Vagina (tissue), 2 donors: ENCODE data around the gene AJAP1. TPM values are rescaled to one million over a fixed set of nuclear protein-coding genes. Genes with fewer than 3 reads are reported as not detected.
"Not testable (repeated sequence)": the region's sequence is repeated elsewhere in the genome, so short reads cannot be mapped to it uniquely, and the experiment has no call there.

Source experiments
- DNase-seq, 2 donors: peaks; one replicate each; pipeline ENCODE4 v3.0.0-alpha.2; 2017; ENCODE audit errors: extremely low spot score in 2 of 2
- H3K27ac ChIP-seq: fragments of 200-600 bp; sonication (generic); one replicate; pipeline ENCODE4 v1.5.1; 2019
- H3K27me3 ChIP-seq: fragments of 200-600 bp; sonication (generic); one replicate; pipeline ENCODE4 v1.5.1; 2019
- H3K36me3 ChIP-seq, 2 donors: fragments of 200-600 bp; sonication (generic); one replicate each; pipeline ENCODE4 v1.5.1; 2017 to 2019
- H3K4me1 ChIP-seq: fragments of 200-600 bp; sonication (generic); one replicate; pipeline ENCODE4 v1.5.1; 2019
- H3K4me3 ChIP-seq, 2 donors: fragments of 200-600 bp; sonication (generic); 1 replicate in 1 of 2; 2 replicates in 1 of 2; pipeline ENCODE4 v1.5.1; 2016 to 2019
- H3K9me3 ChIP-seq: fragments of 200-600 bp; sonication (generic); one replicate; pipeline ENCODE4 v1.5.1; 2019
- POLR2A ChIP-seq, 2 donors: fragments of 450-650 bp; IDR thresholded peaks; one replicate each; pipeline ENCODE4 v1.6.1; 2017; ENCODE audit warnings: antibody characterized with exemption in 2 of 2, mild to moderate bottlenecking in 2 of 2, moderate library complexity in 2 of 2
- POLR2AphosphoS5 ChIP-seq, 2 donors: sonication (generic); formaldehyde crosslinking; IDR thresholded peaks; one replicate each; pipeline ENCODE4 v1.9.0; 2017; ENCODE audit warnings: antibody characterized with exemption in 2 of 2, mild to moderate bottlenecking in 2 of 2, low read depth in 1 of 2; ENCODE audit not compliant: insufficient read depth in 1 of 2
- intact Hi-C: fragments of 100-400 bp; cut with DNase I; formaldehyde crosslinking; loops from one replicate; pipeline ENCODE4 v1.15.1; 2023
- total RNA-seq: library from RNA; depleted of rRNA; stranded (reverse); fragments of >200 nt; gene quantifications from one replicate; pipeline ENCODE4 v1.2.3, GENCODE V29; 2016
- TF ChIP-seq, protein P1 (sequence below), 3 experiments: fragments of 450-650 bp in 2 of 3; fragments of 200-600 bp in 1 of 3; sonication (generic) in 1 of 3; IDR thresholded peaks; one replicate each; pipeline ENCODE4 v1.5.1; 2017 to 2019; ENCODE audit warnings: antibody characterized with exemption in 3 of 3, mild to moderate bottlenecking in 2 of 3, moderate library complexity in 2 of 3

Gene AJAP1
- total RNA-seq, 1 donor from 2014 or later, result 1.7 TPM

DNA sequence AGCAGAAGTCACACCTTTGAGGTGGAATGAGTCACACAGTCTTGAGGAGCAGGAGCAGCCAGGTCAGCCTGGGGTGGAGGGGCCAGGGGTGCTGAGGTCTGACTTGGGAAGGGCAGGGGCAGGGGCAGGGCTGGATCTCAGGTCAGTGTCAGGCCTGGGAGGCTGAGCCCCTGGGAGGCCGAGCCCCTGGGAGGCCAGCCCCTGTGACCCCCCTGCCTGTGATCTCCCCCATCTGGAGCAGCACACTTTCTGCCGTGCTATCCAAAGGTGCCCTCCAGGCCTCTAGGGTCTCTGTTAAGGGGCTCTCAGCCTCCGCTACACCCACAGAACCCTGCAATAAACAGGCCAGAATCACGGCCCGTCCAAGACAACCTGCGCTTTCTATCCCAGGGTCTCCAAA lies 36.9 kb upstream of the AJAP1 start:
- intact Hi-C loops, result no loop called here
- Histone ChIP-seq H3K27ac (no peak overlapping the region), H3K36me3 (no peaks in the 10 kb centered on the region), H3K4me1 (no peaks in the 10 kb centered on the region), H3K27me3 (no peaks in the 10 kb centered on the region), H3K4me3 (no peak overlapping the region), H3K9me3 (no peaks in the 10 kb centered on the region)
- TF ChIP-seq, protein P1, sequence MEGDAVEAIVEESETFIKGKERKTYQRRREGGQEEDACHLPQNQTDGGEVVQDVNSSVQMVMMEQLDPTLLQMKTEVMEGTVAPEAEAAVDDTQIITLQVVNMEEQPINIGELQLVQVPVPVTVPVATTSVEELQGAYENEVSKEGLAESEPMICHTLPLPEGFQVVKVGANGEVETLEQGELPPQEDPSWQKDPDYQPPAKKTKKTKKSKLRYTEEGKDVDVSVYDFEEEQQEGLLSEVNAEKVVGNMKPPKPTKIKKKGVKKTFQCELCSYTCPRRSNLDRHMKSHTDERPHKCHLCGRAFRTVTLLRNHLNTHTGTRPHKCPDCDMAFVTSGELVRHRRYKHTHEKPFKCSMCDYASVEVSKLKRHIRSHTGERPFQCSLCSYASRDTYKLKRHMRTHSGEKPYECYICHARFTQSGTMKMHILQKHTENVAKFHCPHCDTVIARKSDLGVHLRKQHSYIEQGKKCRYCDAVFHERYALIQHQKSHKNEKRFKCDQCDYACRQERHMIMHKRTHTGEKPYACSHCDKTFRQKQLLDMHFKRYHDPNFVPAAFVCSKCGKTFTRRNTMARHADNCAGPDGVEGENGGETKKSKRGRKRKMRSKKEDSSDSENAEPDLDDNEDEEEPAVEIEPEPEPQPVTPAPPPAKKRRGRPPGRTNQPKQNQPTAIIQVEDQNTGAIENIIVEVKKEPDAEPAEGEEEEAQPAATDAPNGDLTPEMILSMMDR (IDR thresholded peaks at IDR 0.05), result no peak
- no peak for DNase-seq

DNA sequence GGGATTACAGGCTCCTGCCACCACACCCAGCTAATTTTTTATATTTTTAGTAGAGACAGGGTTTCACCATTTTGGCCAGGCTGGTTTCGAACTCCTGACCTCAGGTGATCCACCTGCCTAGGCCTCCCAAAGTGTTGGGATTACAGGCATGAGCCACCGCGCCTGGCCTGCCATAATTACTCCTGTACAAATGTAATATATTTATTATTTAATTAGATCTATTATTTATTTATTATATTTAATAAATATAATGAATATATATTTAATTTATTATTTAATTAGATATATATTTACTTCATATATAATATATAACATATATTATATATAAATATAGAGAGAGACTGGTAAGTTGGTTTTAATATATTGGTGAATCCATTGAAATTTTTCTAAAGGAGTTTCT lies 35.6 kb upstream of the AJAP1 start:
- H3K27ac ChIP-seq, H3K27me3 ChIP-seq, DNase-seq, H3K36me3 ChIP-seq, H3K4me1 ChIP-seq, intact Hi-C loops, H3K4me3 ChIP-seq, H3K9me3 ChIP-seq: not testable (repeated sequence)

DNA sequence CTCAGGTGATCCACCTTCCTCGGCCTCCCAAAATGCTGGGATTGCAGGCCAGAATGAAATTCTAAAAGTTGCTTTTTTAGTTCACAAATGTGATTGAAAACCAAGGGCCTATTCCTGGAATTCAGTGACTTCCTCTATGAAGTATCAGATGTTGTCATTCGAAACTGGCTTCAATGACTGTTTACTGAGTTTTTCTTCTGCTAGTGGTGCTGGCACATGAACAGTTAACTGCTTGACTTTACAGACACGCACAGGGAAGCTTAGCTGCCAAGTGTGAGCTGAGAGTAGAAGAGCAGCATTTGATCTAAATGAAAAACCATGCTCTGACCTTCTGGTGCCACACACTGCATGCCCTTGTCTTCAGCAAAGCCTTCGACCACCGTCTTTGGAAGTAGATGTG lies 32.8 kb upstream of the AJAP1 start:
- Histone ChIP-seq H3K27me3 (no peaks in the 10 kb centered on the region), H3K4me1 (no peaks in the 10 kb centered on the region), H3K27ac (no peak overlapping the region), H3K4me3 (no peak overlapping the region), H3K9me3 (no peaks in the 10 kb centered on the region), H3K36me3 (no peaks in the 10 kb centered on the region)
- no peak for DNase-seq
- intact Hi-C loops, result no loop called here
- TF ChIP-seq, protein P1 (IDR thresholded peaks at IDR 0.05), result no peak
- no peak for TF ChIP-seq POLR2A (IDR thresholded peaks at IDR 0.05)
- no peak for TF ChIP-seq POLR2AphosphoS5 (IDR thresholded peaks at IDR 0.05; ENCODE audit: insufficient read depth in 1 of 2, low read depth in 1 of 2)

DNA sequence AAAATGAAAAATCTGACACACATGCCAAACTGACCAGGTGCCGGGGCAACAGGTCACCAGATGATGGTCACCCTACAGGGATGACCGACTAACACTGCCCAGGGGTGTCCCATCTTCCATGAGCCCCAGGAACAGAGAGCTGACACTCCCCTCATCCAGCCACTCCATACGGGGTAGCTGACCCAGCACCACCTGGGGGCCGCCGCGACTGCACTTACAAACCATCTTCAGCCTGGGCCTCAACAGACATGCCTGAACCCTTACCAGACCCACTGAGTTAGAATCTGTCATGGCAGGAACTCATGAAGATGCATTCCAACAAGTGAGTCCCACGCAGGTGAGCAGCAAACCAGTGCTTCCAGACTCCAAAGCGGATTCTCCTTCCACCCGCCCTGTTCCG lies 31.6 kb upstream of the AJAP1 start:
- Histone ChIP-seq H3K27ac (no peak overlapping the region), H3K4me3 (no peak overlapping the region), H3K4me1 (no peaks in the 10 kb centered on the region), H3K36me3 (no peaks in the 10 kb centered on the region), H3K9me3 (no peaks in the 10 kb centered on the region), H3K27me3 (no peaks in the 10 kb centered on the region)
- DNase-seq, result no peak
- intact Hi-C loops, result no loop called here
- TF ChIP-seq POLR2AphosphoS5 (IDR thresholded peaks at IDR 0.05; ENCODE audit: insufficient read depth in 1 of 2, low read depth in 1 of 2) (no peak), POLR2A (IDR thresholded peaks at IDR 0.05) (no peak)
- TF ChIP-seq, protein P1 (IDR thresholded peaks at IDR 0.05), result no peak

DNA sequence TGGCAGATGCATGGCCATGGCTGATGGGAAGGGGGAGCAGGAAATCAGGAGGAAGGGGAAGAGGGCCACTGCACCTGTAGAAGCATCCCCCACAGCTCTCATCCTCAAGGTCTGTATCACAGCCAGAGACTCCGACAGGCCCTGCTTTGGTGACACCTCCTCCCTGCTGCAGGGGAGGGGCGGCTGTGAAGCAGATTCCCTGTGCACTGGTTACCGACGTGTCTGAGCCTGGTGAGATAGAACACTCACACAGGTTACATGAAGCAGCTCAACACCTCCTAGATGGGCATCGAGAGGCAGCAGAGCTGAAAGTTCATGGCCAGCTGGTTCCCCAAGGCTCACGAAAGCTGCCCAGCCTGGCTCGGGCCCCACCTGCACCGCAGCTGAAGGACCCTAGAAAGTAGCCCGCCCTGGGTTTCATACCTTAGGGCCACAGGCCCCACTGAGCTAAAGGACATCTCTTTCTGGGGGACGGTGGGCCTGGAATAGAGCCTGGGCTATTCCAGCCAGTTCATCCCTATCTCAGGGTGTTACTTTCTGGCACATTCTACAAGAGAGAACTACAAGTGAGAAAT lies 30.2 kb upstream of the AJAP1 start:
- no peak for DNase-seq
- H3K4me1 ChIP-seq, result no peaks in the 10 kb centered on the region
- H3K36me3 ChIP-seq, result no peaks in the 10 kb centered on the region
- intact Hi-C loops, result no loop called here
- no peak for TF ChIP-seq POLR2A (IDR thresholded peaks at IDR 0.05)
- TF ChIP-seq, protein P1 (IDR thresholded peaks at IDR 0.05), result no peak
- no peak for TF ChIP-seq POLR2AphosphoS5 (IDR thresholded peaks at IDR 0.05; ENCODE audit: insufficient read depth in 1 of 2, low read depth in 1 of 2)
- no peak overlapping the region for H3K4me3 ChIP-seq
- H3K27ac ChIP-seq, result no peak overlapping the region
- no peaks in the 10 kb centered on the region for H3K27me3 ChIP-seq
- H3K9me3 ChIP-seq, result no peaks in the 10 kb centered on the region

DNA sequence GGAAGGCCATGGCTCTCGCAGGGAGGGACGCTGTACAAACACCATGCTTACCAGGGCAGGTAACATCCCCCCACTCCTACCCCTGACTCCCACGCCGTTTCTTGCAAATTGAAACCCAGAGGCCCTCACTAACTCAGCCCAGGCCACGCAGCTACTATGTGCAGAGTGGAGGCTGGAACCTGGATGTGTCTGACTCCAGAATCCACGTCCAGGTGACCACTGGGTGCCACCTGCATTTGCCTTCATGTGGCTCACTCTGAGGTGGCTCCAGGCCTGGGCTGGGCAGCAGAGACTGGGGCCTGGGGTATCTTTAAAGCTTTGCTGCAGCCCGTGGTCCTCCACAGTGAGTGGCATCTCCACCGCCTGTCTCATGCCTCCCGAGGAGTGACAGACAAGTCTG lies 29.6 kb upstream of the AJAP1 start:
- Histone ChIP-seq H3K27me3 (no peaks in the 10 kb centered on the region), H3K4me3 (no peak overlapping the region), H3K36me3 (no peaks in the 10 kb centered on the region), H3K4me1 (no peaks in the 10 kb centered on the region), H3K9me3 (no peaks in the 10 kb centered on the region), H3K27ac (no peak overlapping the region)
- intact Hi-C loops, result no loop called here
- DNase-seq, result no peak
- TF ChIP-seq POLR2AphosphoS5 (IDR thresholded peaks at IDR 0.05; ENCODE audit: insufficient read depth in 1 of 2, low read depth in 1 of 2), result no peak
- TF ChIP-seq POLR2A (IDR thresholded peaks at IDR 0.05), result no peak
- TF ChIP-seq, protein P1 (IDR thresholded peaks at IDR 0.05), result no peak
